GM19193 (cell line): Measurements from ENCODE around the gene RNF224.

ENCODE experiments used
- POLR2A ChIP-seq: IDR thresholded peaks from 4 replicates; pipeline ENCODE4 v1.6.1; 2011; ENCODE audit not compliant: insufficient read depth, insufficient read length; ENCODE audit errors: extremely low read depth

The RNF224 gene

GRCh38 chr9:137216188-137216965, 10.9 kb upstream of the RNF224 start:
- TF ChIP-seq POLR2A, result no peak

DNA sequence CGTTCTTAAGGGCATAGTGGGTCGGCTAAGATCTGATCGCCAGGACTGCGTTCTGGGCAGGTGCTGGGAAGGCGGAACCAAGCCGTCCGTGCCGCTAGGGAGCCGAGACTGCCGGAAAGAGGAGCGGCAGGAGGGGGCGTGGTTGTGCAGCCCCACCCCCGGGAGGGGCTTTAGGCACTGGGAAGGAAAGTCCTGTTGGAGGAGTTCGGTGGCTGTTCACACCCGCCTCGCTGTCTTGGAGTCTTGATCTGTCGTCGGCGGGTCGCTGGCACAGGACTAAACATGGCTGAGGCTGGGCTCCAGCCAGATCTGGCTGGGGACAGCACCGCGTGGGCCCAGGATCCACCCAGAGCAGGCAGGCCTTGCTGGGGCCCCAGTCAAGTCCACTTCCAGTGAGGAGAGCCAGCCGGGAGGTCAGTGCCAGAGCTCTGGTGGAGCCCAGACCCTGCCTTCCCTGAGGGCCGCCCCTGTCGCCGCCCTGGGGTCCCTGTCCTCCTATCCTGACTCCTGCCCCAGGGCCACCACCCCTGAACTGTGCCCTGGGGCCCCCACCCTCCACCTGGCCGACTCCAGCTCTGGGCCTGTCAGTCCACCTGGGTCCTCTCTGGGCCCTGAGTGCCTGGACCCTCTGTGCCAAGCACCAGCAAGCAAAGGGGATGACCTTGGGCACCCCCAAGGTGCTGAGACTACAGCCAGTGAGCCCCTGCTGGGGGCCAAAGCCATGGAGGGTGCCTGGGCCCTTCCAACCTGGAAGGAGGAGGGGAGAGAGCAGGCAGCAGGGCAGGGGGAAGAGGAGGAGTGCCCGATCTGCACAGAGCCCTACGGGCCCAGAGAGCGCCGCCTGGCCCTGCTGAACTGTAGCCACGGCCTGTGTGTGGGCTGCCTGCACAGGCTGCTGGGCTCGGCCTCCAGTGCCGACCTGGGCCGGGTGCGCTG, 9.8 kb upstream of the RNF224 start:
- TF ChIP-seq POLR2A, result peak; percentile 5

DNA sequence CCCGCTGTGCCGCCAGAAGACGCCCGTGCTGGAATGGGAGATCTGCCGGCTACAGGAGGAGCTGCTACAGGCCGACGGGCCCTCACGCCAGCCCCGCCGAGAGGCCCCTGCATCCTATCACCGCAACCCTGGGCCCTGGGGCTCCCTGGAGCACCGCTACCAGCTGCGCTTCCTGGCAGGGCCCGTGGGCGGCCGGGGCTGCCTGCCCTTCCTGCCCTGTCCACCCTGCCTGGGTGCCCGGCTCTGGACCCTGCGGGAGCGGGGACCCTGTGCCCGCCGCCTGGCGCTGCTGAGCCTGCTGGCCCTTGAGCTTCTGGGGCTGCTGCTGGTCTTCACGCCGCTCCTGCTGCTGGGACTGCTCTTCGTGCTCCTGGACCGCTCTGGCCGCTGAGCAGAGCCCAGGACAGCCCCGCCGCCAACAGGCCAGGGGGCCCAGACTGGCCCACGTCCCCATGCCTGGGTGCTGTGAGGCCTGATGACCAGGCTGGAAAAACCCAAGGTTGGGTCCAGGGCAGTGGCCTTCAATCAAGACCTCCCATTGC, 9.0 kb upstream of the RNF224 start:
- no peak for TF ChIP-seq POLR2A

DNA sequence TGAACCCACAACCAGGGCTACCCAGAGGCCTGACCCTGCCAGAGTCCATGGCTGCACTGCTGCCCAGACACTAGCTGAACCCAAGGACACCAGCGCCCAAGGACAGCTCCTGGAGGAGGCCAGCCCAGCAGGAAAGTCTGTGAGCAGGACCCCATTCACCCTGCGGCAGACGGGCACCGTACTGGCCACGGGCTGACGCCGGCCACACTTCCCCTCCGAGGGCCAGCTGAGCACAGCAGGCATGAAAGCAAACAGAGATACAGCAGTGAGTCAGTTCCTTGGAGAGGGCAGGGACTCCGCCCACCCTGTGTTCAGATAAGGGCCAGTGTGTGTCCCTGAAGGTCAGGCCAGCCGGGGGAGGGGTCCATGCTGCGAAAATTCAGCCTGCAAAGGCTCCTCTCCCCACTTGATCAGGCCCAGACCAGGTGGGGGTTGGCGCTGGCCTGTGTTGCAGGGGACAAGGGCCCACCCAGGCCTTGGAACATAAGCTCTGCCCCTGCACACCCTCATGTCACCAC, 8.5 kb upstream of the RNF224 start:
- TF ChIP-seq POLR2A, result no peak

DNA sequence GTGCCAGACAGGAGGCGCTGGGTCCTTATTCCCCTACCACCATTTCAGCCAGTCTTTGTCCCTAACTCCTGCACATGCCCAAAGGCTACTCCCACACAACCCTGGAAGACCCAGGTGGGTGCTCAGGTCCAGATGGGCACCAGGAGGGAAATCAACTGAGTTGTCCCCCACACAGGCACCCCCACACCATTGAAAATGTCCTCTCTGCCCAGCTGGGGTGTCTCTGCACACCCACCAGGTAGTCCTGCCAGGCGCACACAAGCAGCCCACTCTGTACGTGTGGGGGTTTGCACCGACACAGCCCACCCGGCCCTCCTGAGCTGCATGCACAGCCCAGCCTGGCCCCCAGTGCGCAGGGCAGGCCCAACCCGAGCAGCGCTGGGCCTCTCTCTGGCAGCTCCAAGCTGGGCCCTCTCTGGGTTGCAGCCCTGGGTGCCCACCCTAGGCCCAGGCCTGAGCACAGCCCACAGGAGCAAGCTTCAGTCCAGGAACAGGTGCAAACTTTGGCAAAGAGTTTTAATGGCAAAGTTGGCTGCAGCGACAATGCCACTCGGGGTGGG, 7.5 kb upstream of the RNF224 start:
- TF ChIP-seq POLR2A, result no peak

DNA sequence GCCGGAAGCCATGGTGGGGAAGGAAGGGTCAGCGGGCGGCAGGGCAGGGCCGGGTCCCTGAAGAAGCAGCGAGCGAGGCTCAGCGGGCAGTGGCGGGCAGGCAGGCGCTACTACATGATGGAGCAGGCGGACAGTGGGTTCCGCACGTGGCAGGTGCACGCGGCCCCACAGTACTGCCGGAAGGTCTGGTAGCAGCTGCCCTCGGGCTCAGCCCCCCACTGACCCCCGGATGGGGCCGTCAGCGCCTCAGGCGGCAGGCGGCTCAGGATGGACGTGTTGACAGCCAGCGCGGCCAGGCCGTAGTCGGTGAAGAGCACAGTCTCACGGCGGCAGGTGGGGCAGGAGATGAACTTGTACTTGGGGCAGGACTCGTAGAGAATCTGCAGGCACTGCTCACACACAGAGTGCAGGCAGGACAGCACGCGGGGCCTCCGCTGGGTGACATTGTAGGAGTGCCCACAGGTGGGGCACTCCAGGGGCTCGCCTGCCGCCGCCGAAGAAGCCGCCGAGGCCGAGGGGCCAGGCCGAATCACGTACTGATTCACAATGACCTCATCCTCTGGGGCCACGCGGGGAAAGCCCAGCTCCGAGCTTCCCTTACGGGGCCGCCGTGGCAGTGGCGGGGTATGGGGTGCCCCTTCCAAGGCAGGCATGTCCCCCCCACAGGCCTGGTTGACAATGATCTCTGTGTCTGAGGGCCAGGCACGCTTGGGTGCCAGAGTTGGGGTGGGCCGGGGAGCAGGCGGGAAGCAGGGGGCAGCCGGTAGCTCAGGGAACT, 6.8 kb upstream of the RNF224 start:
- no peak for TF ChIP-seq POLR2A

- no peak for TF ChIP-seq POLR2A
Observed at GRCh38 chr9:137221095-137221505, 6.2 kb upstream of the RNF224 start.

DNA sequence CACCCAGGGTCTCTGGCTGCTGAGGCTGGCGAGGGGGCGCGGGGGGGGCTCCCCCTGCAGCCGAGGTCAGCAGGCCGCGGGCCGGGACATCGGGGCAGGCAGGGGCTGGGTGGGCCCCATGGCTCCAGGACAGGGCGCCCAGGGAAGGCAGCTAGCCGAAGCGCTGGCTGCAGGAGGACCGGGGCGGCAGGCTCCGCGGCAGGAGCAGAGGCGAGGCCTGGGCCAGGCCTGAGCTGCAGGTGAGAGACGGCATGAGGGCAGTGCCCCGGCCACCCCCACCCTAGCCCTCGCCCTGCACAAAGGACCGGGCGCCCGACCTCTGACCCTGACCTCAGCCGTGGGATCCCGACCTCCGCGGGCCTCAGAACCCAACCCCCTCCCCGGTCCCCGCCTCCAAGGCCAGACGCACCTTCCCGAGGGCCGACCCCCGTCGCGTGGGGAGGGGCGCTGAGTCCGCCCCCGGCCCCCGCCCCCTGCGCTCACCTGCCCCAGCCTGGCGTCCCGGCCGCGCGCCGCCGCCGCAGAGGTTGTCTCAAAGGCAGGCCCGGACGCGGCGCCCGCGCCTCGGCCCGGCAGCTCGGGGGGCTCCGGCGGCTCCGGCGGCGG, 5.7 kb upstream of the RNF224 start:
- TF ChIP-seq POLR2A, result no peak

DNA sequence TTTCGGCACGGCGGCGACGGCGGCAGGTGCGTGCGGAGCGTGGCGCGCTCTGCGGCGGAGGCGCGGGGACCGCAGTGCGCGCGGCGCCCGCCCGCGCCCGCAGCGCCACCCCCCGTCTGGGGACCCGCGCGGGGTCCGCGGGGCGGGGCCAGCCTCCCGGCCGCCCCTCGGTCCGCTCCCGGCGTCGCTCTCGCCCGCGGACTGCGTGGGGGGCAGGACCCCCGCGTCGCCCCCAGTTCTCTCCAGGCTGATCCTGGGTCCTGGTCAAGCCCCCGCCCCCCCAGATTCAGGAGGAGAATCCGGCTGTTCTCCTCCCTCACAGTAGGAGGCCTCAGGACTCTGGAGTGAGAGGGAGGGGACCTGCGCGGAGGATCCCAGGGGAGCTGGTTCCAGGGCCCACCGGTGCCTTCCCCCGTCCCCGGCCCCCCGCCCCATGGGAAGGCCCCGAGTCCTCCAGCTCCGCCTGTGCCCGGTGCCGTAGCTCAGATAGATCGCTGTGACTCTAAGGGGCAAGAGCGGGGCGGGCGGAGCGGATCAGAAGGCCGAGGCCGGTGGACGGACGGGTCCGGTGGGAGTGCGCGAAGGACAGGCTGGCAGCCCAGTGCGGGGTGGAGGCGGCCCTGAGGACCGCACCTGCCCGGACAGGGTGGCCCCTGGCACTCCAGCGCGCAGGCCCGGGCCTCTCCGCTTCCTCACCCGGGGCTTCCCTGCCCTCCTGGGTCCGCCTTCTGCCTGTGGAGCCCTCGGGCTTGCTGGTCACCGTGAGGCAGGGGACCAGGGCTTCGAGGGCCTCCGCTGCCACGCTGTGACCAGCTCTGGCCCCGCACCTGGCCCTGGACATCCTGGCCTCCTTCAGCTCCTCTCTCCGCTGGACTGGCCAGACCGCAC, 4.9 kb upstream of the RNF224 start, which contains the start of gene RNF208:
RNF208 (minus strand) TSS at position 51 of the 888 bp plus-strand sequence. CDS start 1,028 bp downstream, outside the sequence.
- no peak for TF ChIP-seq POLR2A

DNA sequence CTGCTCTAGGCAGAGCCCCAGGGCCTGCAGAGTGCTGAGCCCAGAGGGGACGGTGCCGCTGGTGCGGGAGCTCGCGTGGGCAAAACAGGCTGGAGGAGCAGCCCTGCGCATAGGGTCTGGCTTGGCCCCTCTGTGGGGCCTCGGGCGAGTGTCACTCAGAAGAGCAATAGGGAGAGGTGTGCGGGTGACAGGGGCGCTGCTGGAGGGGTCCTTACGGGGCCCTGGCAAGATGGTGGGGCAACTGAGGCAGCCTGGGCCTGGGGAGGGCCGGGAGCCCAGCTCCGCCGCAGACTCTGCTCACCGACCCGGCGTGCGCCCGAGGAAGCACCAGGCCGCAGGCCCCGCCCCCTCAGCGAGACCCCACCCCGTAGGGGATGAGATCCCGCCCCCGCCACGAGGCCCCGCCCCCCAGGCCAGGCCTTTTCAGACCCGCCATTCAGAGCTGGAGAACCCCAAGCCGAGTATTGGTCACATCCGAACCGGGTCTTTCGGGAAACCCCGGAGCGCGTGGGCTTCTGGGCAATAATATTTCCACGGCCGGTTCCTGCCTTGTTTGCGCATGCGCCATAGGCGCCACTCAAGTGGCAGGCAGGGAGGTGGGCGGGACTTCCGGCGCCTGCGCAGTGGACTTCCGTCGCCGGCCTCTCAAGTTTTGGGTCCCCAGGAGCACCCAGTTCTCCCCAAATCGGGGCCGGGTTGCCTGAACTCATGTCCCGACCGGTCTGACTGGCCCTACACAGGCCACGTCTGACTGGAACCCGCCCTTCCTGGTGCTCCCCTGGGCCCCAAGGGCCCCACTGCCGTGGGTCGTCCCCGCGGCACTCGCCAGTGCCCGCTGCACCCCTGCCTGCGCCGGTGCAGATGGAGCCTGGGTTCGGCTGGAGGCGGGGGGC, 4.0 kb upstream of the RNF224 start:
- peak; percentile 83 for TF ChIP-seq POLR2A

- no peak for TF ChIP-seq POLR2A
Observed at GRCh38 chr9:137224830-137225694, 2.2 kb upstream of the RNF224 start, which contains the start of gene CYSRT1. Gene CYSRT1, plus strand, starts transcription at chr9:137225174. Its CDS starts 448 bp downstream, at chr9:137225622.
